KMS-11 (cell line): Measurements from ENCODE around the gene PRDM12.

Source experiments
- H2AFZ ChIP-seq: fragments of 200-600 bp; sonication (generic); 2 replicates; pipeline ENCODE4 v1.6.1; 2016; ENCODE audit warnings: antibody characterized with exemption, mixed run types, low read depth
- H3K27ac ChIP-seq: fragments of 200-600 bp; sonication (generic); 2 replicates; pipeline ENCODE4 v1.6.1; 2016; ENCODE audit warnings: mild to moderate bottlenecking, mixed run types
- H3K27me3 ChIP-seq: fragments of 200-600 bp; sonication (generic); 2 replicates; pipeline ENCODE4 v1.6.1; 2017; ENCODE audit warnings: mild to moderate bottlenecking, low read depth, mixed run types, moderate library complexity; ENCODE audit not compliant: insufficient read depth
- H3K36me3 ChIP-seq: fragments of 200-600 bp; sonication (generic); 2 replicates; pipeline ENCODE4 v1.6.1; 2017; ENCODE audit warnings: mild to moderate bottlenecking, mixed run types; ENCODE audit not compliant: insufficient read depth
- H3K4me1 ChIP-seq: fragments of 200-600 bp; sonication (generic); 2 replicates; pipeline ENCODE4 v1.6.1; 2016; ENCODE audit warnings: mild to moderate bottlenecking, low read depth, mixed run types; ENCODE audit not compliant: poor library complexity, severe bottlenecking
- H3K4me2 ChIP-seq: fragments of 200-600 bp; sonication (generic); 2 replicates; pipeline ENCODE4 v1.7.0; 2016; ENCODE audit warnings: mild to moderate bottlenecking, mixed run types
- H3K4me3 ChIP-seq: fragments of 200-600 bp; sonication (generic); IDR thresholded peaks from 2 replicates; pipeline ENCODE4 v1.6.1; 2017; ENCODE audit warnings: low read depth, low read length, mixed read lengths; ENCODE audit not compliant: insufficient read depth
- H3K79me2 ChIP-seq: fragments of 200-600 bp; sonication (generic); 2 replicates; pipeline ENCODE4 v1.6.1; 2016; ENCODE audit warnings: low read depth, mixed run types; ENCODE audit not compliant: insufficient read depth
- H3K9ac ChIP-seq: fragments of 200-600 bp; sonication (generic); 2 replicates; pipeline ENCODE4 v1.6.1; 2016; ENCODE audit warnings: mild to moderate bottlenecking, mixed run types
- H4K20me1 ChIP-seq: fragments of 200-600 bp; sonication (generic); 2 replicates; pipeline ENCODE4 v1.6.1; 2016; ENCODE audit warnings: mild to moderate bottlenecking, mixed run types; ENCODE audit not compliant: insufficient read depth
- CTCF ChIP-seq: fragments of 200-600 bp; sonication (generic); conservative IDR thresholded peaks from 2 replicates; pipeline ENCODE4 v1.6.1; 2017; ENCODE audit warnings: low read depth, mild to moderate bottlenecking, antibody characterized with exemption, low read length, moderate library complexity, mixed read lengths

PRDM12 gene

GRCh38 chr9:130718562-130718961 lies 54.2 kb downstream of the PRDM12 start:
- no peaks in the 10 kb centered on the region for H3K36me3 ChIP-seq
- no peaks in the 10 kb centered on the region for H4K20me1 ChIP-seq
- no peak overlapping the region for H3K4me2 ChIP-seq
- no peak overlapping the region for H3K27ac ChIP-seq
- no peak overlapping the region for H3K9ac ChIP-seq
- peaks cover 18% of the 10 kb centered on the region for H3K79me2 ChIP-seq
- H3K27me3 ChIP-seq: no peaks in the 10 kb centered on the region
- TF ChIP-seq CTCF: no peak
- no peak overlapping the region for H2AFZ ChIP-seq
- no peak overlapping the region for H3K4me3 ChIP-seq
- H3K4me1 ChIP-seq: peaks cover 22% of the 10 kb centered on the region

GRCh38 chr9:130720762-130721161 lies 56.4 kb downstream of the PRDM12 start:
- Histone ChIP-seq H2AFZ (no peak overlapping the region), H3K9ac (no peak overlapping the region), H3K4me3 (no peak overlapping the region), H3K4me1 (no peaks in the 10 kb centered on the region), H3K4me2 (no peak overlapping the region), H3K79me2 (peaks cover 6% of the 10 kb centered on the region), H3K27ac (no peak overlapping the region), H4K20me1 (no peaks in the 10 kb centered on the region), H3K27me3 (no peaks in the 10 kb centered on the region), H3K36me3 (no peaks in the 10 kb centered on the region)
- TF ChIP-seq CTCF: no peak

GRCh38 chr9:130728721-130729120 lies 64.3 kb downstream of the PRDM12 start:
- H3K27ac ChIP-seq: no peak overlapping the region
- H4K20me1 ChIP-seq: no peaks in the 10 kb centered on the region
- H3K36me3 ChIP-seq: no peaks in the 10 kb centered on the region
- H3K79me2 ChIP-seq: no peaks in the 10 kb centered on the region; the same call in 1 of the 2 replicates
- no peak for TF ChIP-seq CTCF
- no peak overlapping the region for H2AFZ ChIP-seq
- H3K9ac ChIP-seq: no peak overlapping the region
- H3K4me1 ChIP-seq: peaks cover 7% of the 10 kb centered on the region
- no peak overlapping the region for H3K4me2 ChIP-seq
- no peak overlapping the region for H3K4me3 ChIP-seq
- H3K27me3 ChIP-seq: no peaks in the 10 kb centered on the region

GRCh38 chr9:130729145-130729544 lies 64.8 kb downstream of the PRDM12 start:
- no peaks in the 10 kb centered on the region for H3K27me3 ChIP-seq
- peaks cover 7% of the 10 kb centered on the region for H3K4me1 ChIP-seq
- H3K79me2 ChIP-seq: no peaks in the 10 kb centered on the region; the same call in 1 of the 2 replicates
- no peak overlapping the region for H2AFZ ChIP-seq
- no peak overlapping the region for H3K27ac ChIP-seq
- no peak overlapping the region for H3K9ac ChIP-seq
- no peak overlapping the region for H3K4me3 ChIP-seq
- no peak overlapping the region for H3K4me2 ChIP-seq
- TF ChIP-seq CTCF: no peak
- H3K36me3 ChIP-seq: no peaks in the 10 kb centered on the region
- H4K20me1 ChIP-seq: no peaks in the 10 kb centered on the region
